OCI-LY7 (cell line): Measurements from ENCODE around the gene UBE2M. TPM values are rescaled to one million over a fixed set of nuclear protein-coding genes. Genes with fewer than 3 reads are reported as not detected.

Experiments used
- BruUV-seq: library from RNA; stranded (reverse); fragments of 400-500 nt; replicated peaks from 2 replicates; lab custom pipeline; 2021; lab: Mats Ljungman, UMichigan
- CTCF ChIA-PET: fragments of 300-600 bp; sonication (Branson Sonifier 250); formaldehyde crosslinking; loops from one replicate; lab custom pipeline; 2022; ENCODE audit warnings: antibody characterized with exemption; ENCODE audit not compliant: unreplicated experiment; lab: Charles Lee
- POLR2A ChIA-PET: fragments of 300-600 bp; sonication (Branson Sonifier 250); formaldehyde crosslinking; loops from one replicate; lab custom pipeline; 2022; ENCODE audit warnings: antibody characterized with exemption; lab: Charles Lee
- DNase-seq: peaks from one replicate; pipeline ENCODE4 v3.0.0-alpha.2; 2015; ENCODE audit warnings: low spot score
- H2AFZ ChIP-seq: fragments of 200-600 bp; sonication (generic), shearing (Covaris generic); 2 replicates; pipeline ENCODE4 v1.6.1; 2014; ENCODE audit warnings: mild to moderate bottlenecking, antibody characterized with exemption, low read length, moderate library complexity
- H3K27ac ChIP-seq: fragments of 200-600 bp; sonication (generic); 2 replicates; pipeline ENCODE4 v1.5.1; 2014; ENCODE audit warnings: mixed run types, low read depth, mild to moderate bottlenecking, moderate library complexity, low read length, inconsistent platforms; ENCODE audit not compliant: poor library complexity, severe bottlenecking
- H3K36me3 ChIP-seq: fragments of 200-600 bp; sonication (generic); 2 replicates; pipeline ENCODE4 v1.6.1; 2014; ENCODE audit warnings: mild to moderate bottlenecking, antibody characterized with exemption, low read length, moderate library complexity, mixed read lengths; ENCODE audit not compliant: insufficient read depth
- H3K4me1 ChIP-seq: fragments of 200-600 bp; sonication (generic); 2 replicates; pipeline ENCODE4 v1.5.1; 2014; ENCODE audit warnings: mild to moderate bottlenecking, low read length; ENCODE audit not compliant: insufficient read depth, poor library complexity, severe bottlenecking
- H3K4me2 ChIP-seq: fragments of 200-600 bp; sonication (generic); 2 replicates; pipeline ENCODE4 v1.6.1; 2014; ENCODE audit warnings: mild to moderate bottlenecking, low read length
- H3K4me3 ChIP-seq: fragments of 200-600 bp; sonication (generic); 2 replicates; pipeline ENCODE4 v1.5.1; 2014; ENCODE audit warnings: mild to moderate bottlenecking, low read depth, low read length; ENCODE audit not compliant: poor library complexity, severe bottlenecking
- H3K79me2 ChIP-seq: fragments of 200-600 bp; sonication (generic); 2 replicates; pipeline ENCODE4 v1.6.1; 2016; ENCODE audit warnings: low read depth, mild to moderate bottlenecking, low read length, moderate library complexity, mixed read lengths; ENCODE audit not compliant: insufficient read depth
- H3K9me2 ChIP-seq: fragments of 200-600 bp; sonication (generic); 2 replicates; pipeline ENCODE4 v1.6.1; 2016; ENCODE audit warnings: mild to moderate bottlenecking, low read length, mixed read lengths; ENCODE audit not compliant: insufficient read depth
- H3K9me3 ChIP-seq: fragments of 200-600 bp; sonication (generic); 2 replicates; pipeline ENCODE4 v1.6.1; 2014; ENCODE audit warnings: mild to moderate bottlenecking, mixed run types, low read length, mixed read lengths
- H4K20me1 ChIP-seq: fragments of 200-600 bp; sonication (generic); 2 replicates; pipeline ENCODE4 v1.6.1; 2014; ENCODE audit warnings: mild to moderate bottlenecking, antibody characterized with exemption, low read length, moderate library complexity, mixed read lengths; ENCODE audit not compliant: insufficient read depth
- EZH2phosphoT487 ChIP-seq: fragments of 200-600 bp; sonication (generic); IDR thresholded peaks from 2 replicates; pipeline ENCODE4 v1.6.1; 2018; ENCODE audit warnings: low read depth, borderline replicate concordance, mild to moderate bottlenecking, mixed run types, antibody characterized with exemption, low read length, moderate library complexity, mixed read lengths
- intact Hi-C: fragments of 100-400 bp; cut with micrococcal nuclease; formaldehyde crosslinking; loops from one replicate; pipeline ENCODE4 v1.10.0; 2022; ENCODE audit not compliant: unreplicated experiment
- total RNA-seq, 2 experiments: library from RNA; depleted of rRNA in 1 of 2; stranded (reverse); fragments of >200 nt in 1 of 2; shearing (Covaris generic) in 1 of 2; gene quantifications; 2 replicates each; pipeline ENCODE4 v1.2.3, GENCODE V29; 2014 to 2022
- TF ChIP-seq, protein P1 (sequence below): fragments of 200-600 bp; sonication (generic); conservative IDR thresholded peaks from 2 replicates; pipeline ENCODE4 v1.5.1; 2014; ENCODE audit warnings: mild to moderate bottlenecking, antibody characterized with exemption, low read length, moderate library complexity, mixed read lengths

UBE2M gene
- total RNA-seq, 2 experiments from 2014 or later = 101 to 117 TPM

- Histone ChIP-seq H3K79me2 (peaks cover 28% of the 10 kb centered on the region), H4K20me1 (peaks cover 9% of the 10 kb centered on the region; the same call in 1 of the 2 replicates), H3K4me1 (peaks cover 32% of the 10 kb centered on the region), H3K4me2 (no peak overlapping the region), H3K9me2 (no peaks in the 10 kb centered on the region), H3K4me3 (no peak overlapping the region), H3K27ac (no peak overlapping the region), H2AFZ (no peak overlapping the region), H3K36me3 (peaks cover 90% of the 10 kb centered on the region), H3K9me3 (no peaks in the 10 kb centered on the region)
- CTCF ChIA-PET = interaction anchor here (0.6 kb wide), 1 partner anchor 29 kb away, joined by 4 read pairs; no protein-coding TSS in a partner anchor
- TF ChIP-seq, protein P1, sequence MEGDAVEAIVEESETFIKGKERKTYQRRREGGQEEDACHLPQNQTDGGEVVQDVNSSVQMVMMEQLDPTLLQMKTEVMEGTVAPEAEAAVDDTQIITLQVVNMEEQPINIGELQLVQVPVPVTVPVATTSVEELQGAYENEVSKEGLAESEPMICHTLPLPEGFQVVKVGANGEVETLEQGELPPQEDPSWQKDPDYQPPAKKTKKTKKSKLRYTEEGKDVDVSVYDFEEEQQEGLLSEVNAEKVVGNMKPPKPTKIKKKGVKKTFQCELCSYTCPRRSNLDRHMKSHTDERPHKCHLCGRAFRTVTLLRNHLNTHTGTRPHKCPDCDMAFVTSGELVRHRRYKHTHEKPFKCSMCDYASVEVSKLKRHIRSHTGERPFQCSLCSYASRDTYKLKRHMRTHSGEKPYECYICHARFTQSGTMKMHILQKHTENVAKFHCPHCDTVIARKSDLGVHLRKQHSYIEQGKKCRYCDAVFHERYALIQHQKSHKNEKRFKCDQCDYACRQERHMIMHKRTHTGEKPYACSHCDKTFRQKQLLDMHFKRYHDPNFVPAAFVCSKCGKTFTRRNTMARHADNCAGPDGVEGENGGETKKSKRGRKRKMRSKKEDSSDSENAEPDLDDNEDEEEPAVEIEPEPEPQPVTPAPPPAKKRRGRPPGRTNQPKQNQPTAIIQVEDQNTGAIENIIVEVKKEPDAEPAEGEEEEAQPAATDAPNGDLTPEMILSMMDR = no peak
- TF ChIP-seq EZH2phosphoT487 = no peak
- DNase-seq = no peak
- POLR2A ChIA-PET = interaction anchor here (1.8 kb wide), 1 partner anchor 9 kb away, joined by 8 read pairs; the partner anchor contains the start of gene TRIM28
- intact Hi-C loops = no loop called here
- BruUV-seq = no TSS peak
These were observed 5.8 kb downstream of the UBE2M start for GRCh38 chr19:58552655-58553054.

- Histone ChIP-seq H2AFZ (no peak overlapping the region), H3K9me3 (no peaks in the 10 kb centered on the region), H3K36me3 (peaks cover 93% of the 10 kb centered on the region), H3K9me2 (no peaks in the 10 kb centered on the region), H3K27ac (no peak overlapping the region), H3K4me2 (no peak overlapping the region), H3K4me3 (no peak overlapping the region), H3K4me1 (peaks cover 35% of the 10 kb centered on the region), H4K20me1 (peaks cover 16% of the 10 kb centered on the region), H3K79me2 (peaks cover 28% of the 10 kb centered on the region)
- CTCF ChIA-PET = no interaction called here
- TF ChIP-seq EZH2phosphoT487 = no peak
- TF ChIP-seq, protein P1 = no peak
- DNase-seq = no peak
- intact Hi-C loops = no loop called here
- BruUV-seq = TSS peak; percentile 84
- POLR2A ChIA-PET = interaction anchor here (1.8 kb wide), 1 partner anchor 8 kb away, joined by 8 read pairs; the partner anchor contains the start of gene TRIM28
These were observed 6.6 kb downstream of the UBE2M start for GRCh38 chr19:58551577-58552471.
